IMR-90 (cell line): ENCODE data around the gene TSHZ3. TPM values are rescaled to one million over a fixed set of nuclear protein-coding genes. Genes with fewer than 3 reads are reported as not detected.

ENCODE experiments used
- ATAC-seq: fragments of 200-7000 bp; cut with Tn5 transposase; 2 replicates; pipeline ENCODE4 v1.9.1; 2020; ENCODE audit warnings: low read depth, mild to moderate bottlenecking, moderate library complexity
- BruUV-seq: library from RNA; stranded (reverse); fragments of 400-500 nt; replicated peaks from 2 replicates; lab custom pipeline; 2021; lab: Mats Ljungman, UMichigan
- CTCF ChIA-PET: fragments of 300-600 bp; formaldehyde crosslinking; extraction: SDS; loops from one replicate; lab custom pipeline; 2021; ENCODE audit warnings: antibody characterized with exemption; lab: Yijun Ruan, JAX
- POLR2A ChIA-PET: fragments of 300-600 bp; sonication (Branson Sonifier 250); formaldehyde crosslinking; loops from one replicate; lab custom pipeline; 2022; ENCODE audit warnings: antibody characterized with exemption; ENCODE audit not compliant: unreplicated experiment; lab: Charles Lee
- DNase-seq: peaks from one replicate; pipeline ENCODE4 v3.0.0; 2013
- H2AFZ ChIP-seq: replicated peaks from 2 replicates; pipeline ENCODE3; 2013; ENCODE audit warnings: low read length, mild to moderate bottlenecking; ENCODE audit not compliant: poor library complexity
- H2AK5ac ChIP-seq: 2 replicates; pipeline ENCODE4 v1.6.1; 2013; ENCODE audit warnings: low read depth, low read length, inconsistent platforms
- H2AK9ac ChIP-seq: replicated peaks from 2 replicates; pipeline ENCODE3; 2013; ENCODE audit warnings: mild to moderate bottlenecking, low read depth, low read length, moderate library complexity; ENCODE audit not compliant: poor library complexity
- H2BK120ac ChIP-seq: 2 replicates; pipeline ENCODE4 v1.6.1; 2013; ENCODE audit warnings: low read depth, low read length, inconsistent platforms
- H2BK15ac ChIP-seq: 3 replicates; pipeline ENCODE4 v1.6.1; 2013; ENCODE audit warnings: low read depth, low read length, inconsistent platforms
- H2BK20ac ChIP-seq: 2 replicates; pipeline ENCODE4 v1.6.1; 2013; ENCODE audit warnings: low read depth, mild to moderate bottlenecking, inconsistent platforms, low read length, moderate library complexity
- H2BK5ac ChIP-seq: 2 replicates; pipeline ENCODE4 v1.6.1; 2013; ENCODE audit warnings: mild to moderate bottlenecking, low read depth, low read length, inconsistent platforms; ENCODE audit not compliant: poor library complexity, severe bottlenecking
- H3K14ac ChIP-seq: replicated peaks from 2 replicates; pipeline ENCODE4 v1.6.1; 2013; ENCODE audit warnings: low read depth, low read length, inconsistent platforms
- H3K18ac ChIP-seq: 2 replicates; pipeline ENCODE4 v1.6.1; 2013; ENCODE audit warnings: low read depth, low read length, control low read depth
- H3K23ac ChIP-seq: 2 replicates; pipeline ENCODE4 v1.6.1; 2013; ENCODE audit warnings: low read depth, low read length, inconsistent platforms
- H3K27ac ChIP-seq: 2 replicates; pipeline ENCODE4 v1.5.1; 2013; ENCODE audit warnings: mild to moderate bottlenecking, control low read depth, low read length; ENCODE audit not compliant: insufficient read depth
- H3K27me3 ChIP-seq: 2 replicates; pipeline ENCODE4 v1.6.1; 2013; ENCODE audit warnings: low read length; ENCODE audit not compliant: control insufficient read depth, insufficient read depth
- H3K36me3 ChIP-seq: 2 replicates; pipeline ENCODE4 v1.6.1; 2013; ENCODE audit warnings: low read length, mixed read lengths; ENCODE audit not compliant: control insufficient read depth, insufficient read depth
- H3K4ac ChIP-seq: 2 replicates; pipeline ENCODE4 v1.6.1; 2013; ENCODE audit warnings: low read depth, low read length, inconsistent platforms
- H3K4me1 ChIP-seq: 2 replicates; pipeline ENCODE4 v1.6.1; 2013; ENCODE audit warnings: low read length, mixed read lengths; ENCODE audit not compliant: control insufficient read depth, insufficient read depth
- H3K4me2 ChIP-seq: 2 replicates; pipeline ENCODE4 v1.6.1; 2013; ENCODE audit warnings: low read depth, mild to moderate bottlenecking, control low read depth, low read length, moderate library complexity
- H3K4me3 ChIP-seq: 2 replicates; pipeline ENCODE4 v1.5.1; 2013; ENCODE audit warnings: low read depth, mild to moderate bottlenecking, control low read depth, low read length, moderate library complexity; ENCODE audit not compliant: insufficient read depth
- H3K56ac ChIP-seq: 2 replicates; pipeline ENCODE4 v1.6.1; 2013; ENCODE audit warnings: low read length, inconsistent platforms; ENCODE audit not compliant: insufficient read depth; ENCODE audit errors: extremely low read depth
- H3K79me1 ChIP-seq, 2 experiments: 2 replicates each; pipeline ENCODE4 v1.6.1; 2013; ENCODE audit warnings: low read length in 2 of 2, inconsistent platforms in 1 of 2, low read depth in 1 of 2
- H3K9ac ChIP-seq: 2 replicates; pipeline ENCODE4 v1.6.1; 2013; ENCODE audit warnings: low read depth, low read length, control low read depth
- H3K9me1 ChIP-seq: 2 replicates; pipeline ENCODE4 v1.6.1; 2013; ENCODE audit warnings: low read length, inconsistent platforms; ENCODE audit not compliant: insufficient read depth
- H3K9me3 ChIP-seq: 2 replicates; pipeline ENCODE4 v1.6.1; 2013; ENCODE audit warnings: low read length; ENCODE audit not compliant: control insufficient read depth, insufficient read depth
- H4K20me1 ChIP-seq: 2 replicates; pipeline ENCODE4 v1.6.1; 2013; ENCODE audit warnings: low read length, inconsistent platforms; ENCODE audit not compliant: insufficient read depth
- H4K5ac ChIP-seq: 2 replicates; pipeline ENCODE4 v1.6.1; 2013; ENCODE audit warnings: mild to moderate bottlenecking, low read depth, low read length, control low read depth
- H4K8ac ChIP-seq, 2 experiments: 2 replicates each; pipeline ENCODE4 v1.6.1; 2013; ENCODE audit warnings: low read depth in 2 of 2, low read length in 2 of 2, control low read depth in 1 of 2, inconsistent platforms in 1 of 2
- H4K91ac ChIP-seq: 2 replicates; pipeline ENCODE4 v1.6.1; 2013; ENCODE audit warnings: low read depth, low read length, inconsistent platforms; ENCODE audit not compliant: insufficient read depth
- FOS ChIP-seq: fragments of 150-350 bp; IDR thresholded peaks from 2 replicates; pipeline ENCODE4 v1.6.1; 2016; ENCODE audit warnings: low read depth, low read length
- MAZ ChIP-seq: IDR thresholded peaks from 2 replicates; pipeline ENCODE4 v1.6.1; 2012; ENCODE audit warnings: low read depth, mild to moderate bottlenecking, low read length, improper control_type of control experiment, moderate library complexity, borderline replicate concordance
- NFE2L2 ChIP-seq: fragments of 150-350 bp; IDR thresholded peaks from 2 replicates; pipeline ENCODE4 v1.6.1; 2016; ENCODE audit warnings: low read depth, mild to moderate bottlenecking, low read length
- POLR2A ChIP-seq: IDR thresholded peaks from 2 replicates; pipeline ENCODE4 v1.6.1; 2012; ENCODE audit warnings: mild to moderate bottlenecking, low read depth, low read length
- RAD21 ChIP-seq: IDR thresholded peaks from 2 replicates; pipeline ENCODE4 v1.6.1; 2012; ENCODE audit warnings: low read length, improper control_type of control experiment
- RCOR1 ChIP-seq: IDR thresholded peaks from 2 replicates; pipeline ENCODE4 v1.6.1; 2012; ENCODE audit warnings: mild to moderate bottlenecking, low read length, improper control_type of control experiment; ENCODE audit not compliant: insufficient replicate concordance
- RFX5 ChIP-seq: IDR thresholded peaks from 2 replicates; pipeline ENCODE4 v1.8.0; 2012; ENCODE audit warnings: low read depth, mild to moderate bottlenecking, low read length, moderate library complexity
- SMC3 ChIP-seq: fragments of 150-350 bp; IDR thresholded peaks from 2 replicates; pipeline ENCODE4 v1.6.1; 2016; ENCODE audit warnings: low read depth, mild to moderate bottlenecking, antibody characterized with exemption, low read length, moderate library complexity
- WGBS, 2 experiments: methylation state at CpG; one replicate each; pipeline versions ENCODE4 v1.1.5 to v1.1.7; 2013; ENCODE audit warnings: missing lambda C conversion rate in 2 of 2; ENCODE audit not compliant: insufficient read length in 1 of 2; ENCODE audit errors: extremely low coverage in 2 of 2; 5-methylcytosine and 5-hydroxymethylcytosine counted together
- dilution Hi-C: fragments of 300-500 bp; cut with HindIII; formaldehyde crosslinking; loops from one replicate; pipeline ENCODE4 v1.14.3; 2018; ENCODE audit warnings: low sequenced_read_pairs; ENCODE audit not compliant: unreplicated experiment
- in situ Hi-C: fragments of 300-500 bp; cut with MboI; formaldehyde crosslinking; loops from 3 replicates; pipeline ENCODE4 v1.14.3; 2019; ENCODE audit warnings: low sequenced_read_pairs, inconsistent platforms, mixed read lengths
- intact Hi-C: fragments of 100-400 bp; cut with micrococcal nuclease; formaldehyde crosslinking; loops from 2 replicates; pipeline ENCODE4 v1.10.0; 2022
- polyA plus RNA-seq, 3 experiments: library from polyadenylated mRNA; depleted of rRNA; stranded (reverse); fragments of >200 nt; gene quantifications; 2 replicates each; pipeline ENCODE4 v1.2.3, GENCODE V29; 2012; ENCODE audit warnings: low replicate concordance in 1 of 3
- total RNA-seq: library from RNA; depleted of rRNA; stranded (reverse); fragments of >200 nt; gene quantifications from 2 replicates; pipeline ENCODE4 v1.2.3, GENCODE V29; 2012
- TF ChIP-seq, protein P1 (sequence below): fragments of 150-350 bp; IDR thresholded peaks from 2 replicates; pipeline ENCODE4 v1.6.1; 2017; ENCODE audit warnings: mild to moderate bottlenecking, antibody characterized with exemption, low read length, low read depth

TSHZ3 gene
- total and polyA plus RNA-seq, 2 of the 4 experiments (the other 2 are of a cell fraction): 8.1 to 13.0 TPM

DNA sequence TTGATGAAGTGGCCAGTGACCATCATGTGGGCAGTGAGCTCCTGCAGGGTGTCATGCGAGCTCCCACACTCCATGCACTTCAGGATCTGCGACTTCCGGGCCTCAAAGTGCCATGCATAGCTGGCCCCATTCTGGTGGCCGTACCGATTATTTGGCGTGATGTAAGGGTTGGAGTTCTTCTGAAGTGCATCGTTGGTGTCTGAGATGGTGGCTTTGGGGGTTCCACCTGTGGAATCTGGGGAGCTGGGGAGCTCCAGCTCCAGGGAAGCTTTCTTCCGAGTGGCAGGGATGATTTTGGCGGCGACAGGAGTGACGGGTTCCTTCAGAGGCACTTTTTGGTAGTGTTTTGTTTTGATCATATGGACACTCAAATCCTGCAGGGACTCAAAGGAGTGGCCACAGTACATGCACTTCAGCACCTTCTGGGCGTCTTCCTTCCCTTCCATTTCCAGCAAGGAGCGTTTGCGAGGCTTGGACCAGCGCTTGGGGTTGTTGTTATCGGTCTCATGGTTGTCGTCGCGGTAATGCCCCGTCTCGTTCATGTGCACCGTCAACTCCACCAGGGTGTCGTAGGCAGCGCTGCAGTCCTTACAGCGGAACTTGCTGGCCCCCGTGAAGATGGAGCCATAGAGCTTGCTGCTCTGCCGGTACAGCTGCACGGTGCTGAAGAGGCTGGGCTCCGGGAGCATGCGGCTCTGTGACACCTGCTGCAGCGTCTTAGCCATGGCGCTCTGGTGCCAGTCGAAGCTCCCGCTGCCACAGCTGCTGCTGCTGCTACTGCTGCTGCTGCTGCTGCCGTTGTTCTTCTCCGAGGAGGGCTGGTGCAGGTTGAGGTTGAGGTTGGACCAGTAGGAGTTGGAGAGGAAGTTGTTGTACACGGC lies 70.4 kb downstream of the TSHZ3 start:
- dilution Hi-C loops: no loop called here
- no peak overlapping the region for H2BK20ac ChIP-seq
- H4K20me1 ChIP-seq: peaks cover 46% of the 10 kb centered on the region
- H3K23ac ChIP-seq: no peak overlapping the region
- H3K4ac ChIP-seq: no peak overlapping the region
- H3K4me3 ChIP-seq: no peak overlapping the region
- TF ChIP-seq RAD21 (no peak), RCOR1 (no peak), NFE2L2 (no peak), SMC3 (no peak), RFX5 (no peak), POLR2A (no peak), MAZ (no peak), FOS (no peak)
- TF ChIP-seq, protein P1, sequence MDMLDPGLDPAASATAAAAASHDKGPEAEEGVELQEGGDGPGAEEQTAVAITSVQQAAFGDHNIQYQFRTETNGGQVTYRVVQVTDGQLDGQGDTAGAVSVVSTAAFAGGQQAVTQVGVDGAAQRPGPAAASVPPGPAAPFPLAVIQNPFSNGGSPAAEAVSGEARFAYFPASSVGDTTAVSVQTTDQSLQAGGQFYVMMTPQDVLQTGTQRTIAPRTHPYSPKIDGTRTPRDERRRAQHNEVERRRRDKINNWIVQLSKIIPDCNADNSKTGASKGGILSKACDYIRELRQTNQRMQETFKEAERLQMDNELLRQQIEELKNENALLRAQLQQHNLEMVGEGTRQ: no peak
- no peak overlapping the region for H2AK9ac ChIP-seq
- no peak overlapping the region for H2BK15ac ChIP-seq
- intact Hi-C loops: no loop called here
- no peaks in the 10 kb centered on the region for H3K27me3 ChIP-seq
- ATAC-seq: no peak
- H2BK5ac ChIP-seq: no peak overlapping the region
- H3K9me3 ChIP-seq: no peaks in the 10 kb centered on the region
- in situ Hi-C loops: no loop called here
- H3K4me1 ChIP-seq: peaks cover 5% of the 10 kb centered on the region; the same call in 1 of the 2 replicates
- H4K5ac ChIP-seq: no peak overlapping the region
- POLR2A ChIA-PET: no interaction called here
- WGBS, 2 experiments: 99% methylated on average over 21 of the region's 37 CpGs; no CpG with 5 or more reads in 1 of the 2 experiments
- no peak for DNase-seq
- no peak overlapping the region for H3K18ac ChIP-seq
- no peak overlapping the region for H4K8ac ChIP-seq
- no peak overlapping the region for H3K27ac ChIP-seq
- no peak overlapping the region for H2AK5ac ChIP-seq
- H3K56ac ChIP-seq: no peak overlapping the region
- no peak overlapping the region for H3K14ac ChIP-seq
- H2AFZ ChIP-seq: no peak overlapping the region
- BruUV-seq: TSS peak; percentile 19
- no peak overlapping the region for H4K91ac ChIP-seq
- H3K4me2 ChIP-seq: no peak overlapping the region
- H2BK120ac ChIP-seq: no peak overlapping the region
- H3K9ac ChIP-seq: no peak overlapping the region
- H3K79me1 ChIP-seq: peaks cover 67 to 85% of the 10 kb centered on the region in 2 experiments
- CTCF ChIA-PET: no interaction called here
- peaks cover 27% of the 10 kb centered on the region for H3K9me1 ChIP-seq
- H3K36me3 ChIP-seq: peaks cover 41% of the 10 kb centered on the region
